Parathyroid adenoma (tissue), 2 donors: ENCODE measurements around the gene LRRTM2.

Source experiments
- H2AFZ ChIP-seq: fragments of 300-600 bp; sonication (generic); one replicate; pipeline ENCODE4 v1.7.0; 2017; ENCODE audit warnings: antibody characterized with exemption, mild to moderate bottlenecking
- H3K27ac ChIP-seq: fragments of 300-600 bp; sonication (generic); one replicate; pipeline ENCODE4 v1.7.0; 2017
- H3K27me3 ChIP-seq: fragments of 300-600 bp; sonication (generic); one replicate; pipeline ENCODE4 v1.7.0; 2017; ENCODE audit warnings: low read length; ENCODE audit not compliant: control insufficient read depth, insufficient read depth
- H3K36me3 ChIP-seq: fragments of 300-600 bp; sonication (generic); one replicate; pipeline ENCODE4 v1.7.0; 2017; ENCODE audit warnings: low read length; ENCODE audit not compliant: control insufficient read depth, insufficient read depth
- H3K4me1 ChIP-seq: fragments of 300-600 bp; sonication (generic); one replicate; pipeline ENCODE4 v1.7.0; 2017; ENCODE audit warnings: control low read depth
- H3K4me2 ChIP-seq: fragments of 300-600 bp; sonication (generic); one replicate; pipeline ENCODE4 v1.7.0; 2017; ENCODE audit warnings: low read length
- H3K4me3 ChIP-seq: fragments of 300-600 bp; sonication (generic); one replicate; pipeline ENCODE4 v1.7.0; 2017; ENCODE audit warnings: low read depth, low read length
- H3K79me2 ChIP-seq: fragments of 300-600 bp; sonication (generic); one replicate; pipeline ENCODE4 v1.7.0; 2017; ENCODE audit warnings: control low read depth
- H3K9ac ChIP-seq: fragments of 300-600 bp; sonication (generic); one replicate; pipeline ENCODE4 v1.7.0; 2017; ENCODE audit warnings: mild to moderate bottlenecking
- H3K9me3 ChIP-seq: fragments of 300-600 bp; sonication (generic); one replicate; pipeline ENCODE4 v1.7.0; 2017; ENCODE audit warnings: low read length; ENCODE audit not compliant: control insufficient read depth
- CTCF ChIP-seq: fragments of 300-600 bp; sonication (generic); IDR thresholded peaks from one replicate; pipeline ENCODE4 v1.7.0; 2017; ENCODE audit warnings: antibody characterized with exemption, mild to moderate bottlenecking
- donor health status: primary hyperparathyroidism.

Gene LRRTM2

GRCh38 chr5:138850865-138851435 is 24.2 kb downstream of the LRRTM2 start:
- H3K36me3 ChIP-seq: no peaks in the 10 kb centered on the region
- peaks cover 23% of the 10 kb centered on the region for H3K79me2 ChIP-seq
- TF ChIP-seq CTCF: no peak
- peaks cover 3% of the 10 kb centered on the region for H3K4me1 ChIP-seq
- no peak overlapping the region for H3K4me2 ChIP-seq
- H3K27me3 ChIP-seq: no peaks in the 10 kb centered on the region
- H2AFZ ChIP-seq: no peak overlapping the region
- no peak overlapping the region for H3K9ac ChIP-seq
- H3K9me3 ChIP-seq: no peaks in the 10 kb centered on the region
- H3K4me3 ChIP-seq: no peak overlapping the region
- H3K27ac ChIP-seq: no peak overlapping the region

- Histone ChIP-seq H3K79me2 (peaks cover 27% of the 10 kb centered on the region), H3K4me3 (no peak overlapping the region), H3K9ac (no peak overlapping the region), H2AFZ (no peak overlapping the region), H3K27ac (no peak overlapping the region), H3K9me3 (no peaks in the 10 kb centered on the region), H3K4me2 (no peak overlapping the region), H3K36me3 (no peaks in the 10 kb centered on the region), H3K27me3 (no peaks in the 10 kb centered on the region), H3K4me1 (peaks cover 7% of the 10 kb centered on the region)
- no peak for TF ChIP-seq CTCF
Observed at GRCh38 chr5:138849882-138850281, 25.3 kb downstream of the LRRTM2 start.

GRCh38 chr5:138849439-138849838 is 25.7 kb downstream of the LRRTM2 start:
- no peak for TF ChIP-seq CTCF
- no peak overlapping the region for H3K27ac ChIP-seq
- no peak overlapping the region for H3K4me3 ChIP-seq
- H3K9me3 ChIP-seq: no peaks in the 10 kb centered on the region
- H3K4me1 ChIP-seq: peaks cover 9% of the 10 kb centered on the region
- H3K9ac ChIP-seq: no peak overlapping the region
- H2AFZ ChIP-seq: no peak overlapping the region
- peaks cover 27% of the 10 kb centered on the region for H3K79me2 ChIP-seq
- H3K36me3 ChIP-seq: no peaks in the 10 kb centered on the region
- no peaks in the 10 kb centered on the region for H3K27me3 ChIP-seq
- no peak overlapping the region for H3K4me2 ChIP-seq

- Histone ChIP-seq H3K27me3 (no peaks in the 10 kb centered on the region), H3K9ac (no peak overlapping the region), H3K4me2 (no peak overlapping the region), H3K79me2 (peaks cover 24% of the 10 kb centered on the region), H3K4me1 (peaks cover 17% of the 10 kb centered on the region), H3K9me3 (no peaks in the 10 kb centered on the region), H2AFZ (no peak overlapping the region), H3K4me3 (no peak overlapping the region), H3K27ac (no peak overlapping the region), H3K36me3 (no peaks in the 10 kb centered on the region)
- TF ChIP-seq CTCF: no peak
Observed at GRCh38 chr5:138844812-138845513, 30.2 kb downstream of the LRRTM2 start.

GRCh38 chr5:138844125-138844461 is 31.0 kb downstream of the LRRTM2 start:
- H3K79me2 ChIP-seq: peaks cover 26% of the 10 kb centered on the region
- H3K9me3 ChIP-seq: no peaks in the 10 kb centered on the region
- no peaks in the 10 kb centered on the region for H3K36me3 ChIP-seq
- H3K9ac ChIP-seq: no peak overlapping the region
- TF ChIP-seq CTCF: no peak
- H3K4me3 ChIP-seq: no peak overlapping the region
- peaks cover 20% of the 10 kb centered on the region for H3K4me1 ChIP-seq
- no peaks in the 10 kb centered on the region for H3K27me3 ChIP-seq
- H3K4me2 ChIP-seq: no peak overlapping the region
- no peak overlapping the region for H3K27ac ChIP-seq
- no peak overlapping the region for H2AFZ ChIP-seq
